Left forelimb (tissue), 1 donor: Measurements from ENCODE around the gene NFKBIB.

Source experiments
- DNase-seq: peaks from one replicate; pipeline ENCODE4 v3.0.0-alpha.2; 2018; ENCODE audit warnings: low spot score

The NFKBIB gene

DNA sequence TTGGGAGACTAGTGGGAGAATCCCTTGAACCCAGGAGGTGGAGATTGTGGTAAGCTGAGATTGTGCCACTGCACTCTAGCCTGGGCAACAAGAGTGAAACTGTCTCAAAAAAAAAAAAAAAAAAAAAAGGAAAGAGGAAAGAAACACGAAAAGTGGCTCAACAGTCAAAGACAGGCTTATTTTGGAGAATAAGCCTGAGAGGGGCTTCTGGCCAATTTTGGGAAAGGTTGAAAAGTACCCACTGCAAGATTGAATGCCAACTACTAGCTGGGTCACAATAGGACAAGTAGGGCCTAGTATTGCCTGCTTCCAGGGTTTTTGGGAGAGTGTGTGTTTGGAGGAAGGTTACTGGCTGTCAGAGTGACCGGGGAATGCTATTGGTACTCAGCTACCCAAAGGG is 58.5 kb downstream of the NFKBIB start:
- no peak for DNase-seq
